Measurements from ENCODE around the gene KDM7A.
"Not testable (repeated sequence)": the region's sequence is repeated elsewhere in the genome, so short reads cannot be mapped to it uniquely, and the experiment has no call there.

DNA sequence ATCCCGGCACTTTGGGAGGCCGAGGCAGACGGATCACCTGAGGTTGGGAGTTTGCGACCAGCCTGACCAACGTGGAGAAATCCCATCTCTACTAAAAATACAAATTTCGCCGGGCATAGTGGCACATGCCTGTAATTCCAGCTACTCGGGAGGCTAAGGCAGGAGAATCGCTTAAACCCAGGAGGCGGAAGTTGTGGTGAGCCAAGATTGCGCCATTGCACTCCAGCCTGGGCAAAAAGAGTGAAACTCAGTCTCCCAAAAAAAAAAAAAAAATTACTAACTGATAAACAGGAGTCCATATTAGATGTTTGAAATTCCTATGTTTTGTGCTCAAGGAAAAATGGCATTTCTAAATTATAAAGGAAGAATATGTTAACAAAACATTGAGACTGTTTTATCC lies 14.7 kb downstream of the KDM7A start:
- not testable (repeated sequence) for TF ChIP-seq CTCF (conservative IDR thresholded peaks at IDR 0.05; ENCODE audit: low read depth, low read length); EZH2 (IDR thresholded peaks at IDR 0.05; ENCODE audit: borderline replicate concordance, low read depth, low read length, poor library complexity, severe bottlenecking)
